Aorta (tissue), 5 donors: Measurements from ENCODE around the gene PPM1H. TPM values are rescaled to one million over a fixed set of nuclear protein-coding genes. Genes with fewer than 3 reads are reported as not detected.
A peak's percentile ranks its signal among the peaks of the same experiment; 100 is the strongest.
"Not testable (repeated sequence)": the region's sequence is repeated elsewhere in the genome, so short reads cannot be mapped to it uniquely, and the experiment has no call there.

Source experiments
- ATAC-seq: fragments of 200-7000 bp; cut with Tn5 transposase; one replicate; pipeline ENCODE4 v1.9.1; 2022; ENCODE audit warnings: moderate library complexity; ENCODE audit not compliant: low FRiP score
- DNase-seq, 2 donors: peaks; one replicate each; pipeline ENCODE4 v3.0.0-alpha.2; 2020
- H3K27ac ChIP-seq, 2 donors: one replicate each; pipeline ENCODE4 v1.5.1; 2013; ENCODE audit warnings: low read length in 2 of 2, mild to moderate bottlenecking in 2 of 2, moderate library complexity in 2 of 2, control low read depth in 1 of 2, inconsistent platforms in 1 of 2, low read depth in 1 of 2
- H3K27me3 ChIP-seq, 2 donors: one replicate each; pipeline ENCODE4 v1.6.1; 2013; ENCODE audit warnings: control low read depth in 1 of 2, low read length in 1 of 2, mild to moderate bottlenecking in 1 of 2, moderate library complexity in 1 of 2; ENCODE audit not compliant: insufficient read depth in 2 of 2, control insufficient read depth in 1 of 2
- H3K36me3 ChIP-seq, 2 donors: one replicate each; pipeline ENCODE4 v1.6.1; 2013; ENCODE audit warnings: control low read depth in 1 of 2, low read length in 1 of 2, mild to moderate bottlenecking in 1 of 2; ENCODE audit not compliant: insufficient read depth in 2 of 2, control insufficient read depth in 1 of 2
- H3K4me1 ChIP-seq, 2 donors: one replicate each; pipeline ENCODE4 v1.6.1; 2013; ENCODE audit warnings: low read length in 2 of 2, control low read depth in 1 of 2, mild to moderate bottlenecking in 1 of 2, moderate library complexity in 1 of 2; ENCODE audit not compliant: insufficient read depth in 2 of 2, control insufficient read depth in 1 of 2
- H3K4me3 ChIP-seq, 2 donors: one replicate each; pipeline ENCODE4 v1.5.1; 2013; ENCODE audit warnings: low read length in 2 of 2, control low read depth in 1 of 2, mild to moderate bottlenecking in 1 of 2
- H3K9me3 ChIP-seq: one replicate; pipeline ENCODE4 v1.6.1; 2013; ENCODE audit warnings: mild to moderate bottlenecking, low read length; ENCODE audit not compliant: control insufficient read depth
- WGBS, 2 donors: extraction: QIAGEN DNeasy Blood & Tissue Kit; methylation state at CpG; one replicate each; pipeline ENCODE4 v1.1.7; 2013; 5-methylcytosine and 5-hydroxymethylcytosine counted together
- intact Hi-C, 2 donors: fragments of 100-400 bp; cut with DNase I; formaldehyde crosslinking; loops; one replicate each; pipeline versions ENCODE4 v1.14.2 to v1.15.0; 2022
- polyA plus RNA-seq, 2 donors: library from polyadenylated mRNA; stranded (reverse); fragments of 200-250 nt; gene quantifications; one replicate each; pipeline ENCODE4 v1.2.3, GENCODE V29; 2013
- total RNA-seq, 2 donors: library from RNA; stranded (reverse); fragmentation: NEBNext Ultra II Directional; extraction: Animal tissue kit (Norgen Biotek cat#: 25700); gene quantifications; one replicate each; pipeline ENCODE4 v1.2.1, GENCODE V29; 2021
- donor health status: healthy with polysubstance abuse.
- donor health status: Bipolar disorder and iron deficiency.
- donor health status: DM: no; HTN: no; CAD: no.
- donor health status: DM: no; HTN: no; CAD: no.
- donor health status: DM: yes; HTN: yes; CAD: no.

Gene PPM1H
- total and polyA plus RNA-seq, 4 donors: 1.3 to 9.3 (median 3.7) TPM

- no peaks in the 10 kb centered on the region for H3K36me3 ChIP-seq
- intact Hi-C loops: loop anchor here in 1 of 2 donors (5.0 kb wide), 1 partner anchor 62 kb away; no protein-coding TSS in a partner anchor
- H3K9me3 ChIP-seq: no peaks in the 10 kb centered on the region
- peak overlapping the region in 1 of 2 donors; percentile 38 for H3K4me3 ChIP-seq
- H3K4me1 ChIP-seq: no peaks in the 10 kb centered on the region
- no peak overlapping the region for H3K27ac ChIP-seq
- H3K27me3 ChIP-seq: no peaks in the 10 kb centered on the region
- 13 to 17% methylated on average over 2 of the region's 2 CpGs for WGBS, 2 donors
- ATAC-seq (no peak), DNase-seq (no peak)
Observed at GRCh38 chr12:62730649-62731048, 204.3 kb downstream of the PPM1H start.

- 61 to 62% methylated on average over 13 of the region's 13 CpGs for WGBS, 2 donors
- intact Hi-C loops: loop anchor here in 1 of 2 donors (5.0 kb wide), 1 partner anchor 62 kb away; no protein-coding TSS in a partner anchor
- not testable (repeated sequence) for H3K4me1 ChIP-seq, H3K27ac ChIP-seq, H3K4me3 ChIP-seq, H3K27me3 ChIP-seq, DNase-seq, H3K36me3 ChIP-seq, H3K9me3 ChIP-seq, ATAC-seq
Observed at GRCh38 chr12:62729579-62730544, 205.1 kb downstream of the PPM1H start.

GRCh38 chr12:62728741-62729140, 206.2 kb downstream of the PPM1H start:
- no peaks in the 10 kb centered on the region for H3K9me3 ChIP-seq
- ATAC-seq (no peak), DNase-seq (no peak)
- H3K4me3 ChIP-seq: no peak overlapping the region
- H3K27me3 ChIP-seq: no peaks in the 10 kb centered on the region
- no peaks in the 10 kb centered on the region for H3K36me3 ChIP-seq
- peaks cover 0 to 2% of the 10 kb centered on the region in 2 donors for H3K4me1 ChIP-seq
- intact Hi-C loops: no loop called here
- no peak overlapping the region for H3K27ac ChIP-seq
- 68 to 94% methylated on average over 2 of the region's 2 CpGs for WGBS, 2 donors

- Histone ChIP-seq H3K9me3 (no peaks in the 10 kb centered on the region), H3K4me3 (no peak overlapping the region), H3K4me1 (peaks cover 0 to 2% of the 10 kb centered on the region in 2 donors), H3K27ac (no peak overlapping the region), H3K27me3 (no peaks in the 10 kb centered on the region), H3K36me3 (no peaks in the 10 kb centered on the region)
- intact Hi-C loops: no loop called here
- WGBS, 2 donors: 97 to 98% methylated on average over 6 of the region's 6 CpGs
- DNase-seq (no peak), ATAC-seq (no peak)
Observed at GRCh38 chr12:62726471-62726980, 208.4 kb downstream of the PPM1H start.

GRCh38 chr12:62725781-62726180, 209.2 kb downstream of the PPM1H start:
- no peaks in the 10 kb centered on the region for H3K36me3 ChIP-seq
- H3K4me3 ChIP-seq: no peak overlapping the region
- ATAC-seq (no peak), DNase-seq (no peak)
- no peaks in the 10 kb centered on the region for H3K9me3 ChIP-seq
- peaks cover 0 to 2% of the 10 kb centered on the region in 2 donors for H3K4me1 ChIP-seq
- H3K27ac ChIP-seq: no peak overlapping the region
- WGBS, 2 donors: 86 to 96% methylated on average over 1 of the region's 1 CpG
- no peaks in the 10 kb centered on the region for H3K27me3 ChIP-seq
- intact Hi-C loops: no loop called here

GRCh38 chr12:62724947-62725451, 210.0 kb downstream of the PPM1H start:
- DNase-seq (no peak), ATAC-seq (peak; percentile 83)
- peaks cover 0 to 2% of the 10 kb centered on the region in 2 donors for H3K4me1 ChIP-seq
- no peaks in the 10 kb centered on the region for H3K27me3 ChIP-seq
- no peaks in the 10 kb centered on the region for H3K36me3 ChIP-seq
- H3K9me3 ChIP-seq: no peaks in the 10 kb centered on the region
- WGBS, 2 donors: 27 to 30% methylated on average over 4 of the region's 4 CpGs
- H3K27ac ChIP-seq: no peak overlapping the region
- H3K4me3 ChIP-seq: no peak overlapping the region
- intact Hi-C loops: no loop called here

GRCh38 chr12:62724285-62724684, 210.7 kb downstream of the PPM1H start:
- intact Hi-C loops: no loop called here
- no peaks in the 10 kb centered on the region for H3K27me3 ChIP-seq
- no peaks in the 10 kb centered on the region for H3K9me3 ChIP-seq
- 90 to 95% methylated on average over 3 of the region's 3 CpGs for WGBS, 2 donors
- H3K36me3 ChIP-seq: no peaks in the 10 kb centered on the region
- peak overlapping the region in 1 of 2 donors; percentile 83 for H3K27ac ChIP-seq
- DNase-seq (no peak), ATAC-seq (no peak)
- no peak overlapping the region for H3K4me3 ChIP-seq
- peaks cover 0 to 2% of the 10 kb centered on the region in 2 donors for H3K4me1 ChIP-seq

- no peaks in the 10 kb centered on the region for H3K36me3 ChIP-seq
Observed at GRCh38 chr12:62722971-62723680, 211.8 kb downstream of the PPM1H start.

More at GRCh38 chr12:62722971-62723680, 211.8 kb downstream of the PPM1H start:
- Histone ChIP-seq H3K9me3 (no peaks in the 10 kb centered on the region), H3K4me3 (no peak overlapping the region), H3K27me3 (no peaks in the 10 kb centered on the region), H3K4me1 (peaks cover 0 to 2% of the 10 kb centered on the region in 2 donors), H3K27ac (no peak overlapping the region)
- intact Hi-C loops: no loop called here
- DNase-seq: no peak
- 96% methylated on average over 3 of the region's 3 CpGs for WGBS, 2 donors
- no peak for ATAC-seq
